HFFc6 (cell line): ENCODE measurements around the gene MVB12B. TPM values are rescaled to one million over a fixed set of nuclear protein-coding genes. Genes with fewer than 3 reads are reported as not detected.

Experiments
- DNase-seq: peaks from one replicate; pipeline ENCODE4 v3.0.0-alpha.2; 2018
- H3K27ac Mint-ChIP-seq: 2 replicates; pipeline ENCODE4 v1.8.0; 2020; ENCODE audit warnings: mild to moderate bottlenecking, mixed read lengths
- H3K27me3 Mint-ChIP-seq: 2 replicates; pipeline ENCODE4 v1.8.0; 2021; ENCODE audit warnings: mild to moderate bottlenecking, moderate library complexity, mixed read lengths; ENCODE audit not compliant: insufficient read depth
- H3K36me3 Mint-ChIP-seq: 2 replicates; pipeline ENCODE4 v1.8.0; 2021; ENCODE audit warnings: low read depth, mixed read lengths
- H3K4me1 Mint-ChIP-seq: 2 replicates; pipeline ENCODE4 v1.8.0; 2020; ENCODE audit warnings: low read depth, mixed read lengths
- H3K4me3 Mint-ChIP-seq: 2 replicates; pipeline ENCODE4 v1.8.0; 2020; ENCODE audit warnings: mild to moderate bottlenecking, moderate library complexity, mixed read lengths
- H3K9me3 Mint-ChIP-seq: 2 replicates; pipeline ENCODE4 v1.8.0; 2020; ENCODE audit warnings: mild to moderate bottlenecking, mixed read lengths
- CTCF ChIP-seq: fragments of 200-600 bp; sonication (generic); IDR thresholded peaks from 2 replicates; pipeline ENCODE4 v1.5.0; 2021; ENCODE audit warnings: antibody characterized with exemption, mild to moderate bottlenecking
- total RNA-seq, 6 experiments: library from RNA; stranded (reverse); fragmentation: NEBNext Ultra II Directional; extraction: Animal tissue kit (Norgen Biotek cat#: 25700); gene quantifications; 2 replicates in 1 of 6; 3 replicates in 5 of 6; pipeline ENCODE4 v1.2.3, GENCODE V29; 2021

Gene MVB12B
- total RNA-seq, 6 experiments from 2014 or later = 4.4 to 8.3 (median 6.7) TPM

DNA sequence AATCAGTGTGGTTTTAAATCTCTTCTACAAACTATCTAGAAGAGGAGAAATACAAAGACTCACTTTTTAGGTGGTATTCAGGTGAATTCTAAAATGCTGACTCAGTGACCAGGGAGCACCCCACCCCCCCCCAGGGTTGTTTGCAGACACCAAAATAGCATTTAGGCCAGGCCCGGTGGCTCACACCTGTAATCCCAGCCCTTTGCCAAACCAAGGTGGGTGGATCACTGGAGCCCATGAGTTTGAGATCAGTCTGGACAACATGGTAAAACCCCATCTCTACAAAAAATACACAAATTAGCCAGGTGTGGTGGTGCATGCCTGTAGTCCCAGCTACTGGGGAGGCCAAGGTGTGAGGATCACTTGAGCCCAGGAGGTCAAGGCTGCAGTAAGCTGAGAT, 168.1 kb downstream of the MVB12B start:
- H3K27ac Mint-ChIP-seq = no peak overlapping the region
- DNase-seq = no peak

GRCh38 chr9:126495411-126496180, 169.0 kb downstream of the MVB12B start:
- Mint-ChIP-seq H3K27me3 (peaks cover 5% of the 10 kb centered on the region), H3K9me3 (no peaks in the 10 kb centered on the region), H3K4me3 (no peak overlapping the region), H3K36me3 (no peaks in the 10 kb centered on the region), H3K27ac (no peak overlapping the region), H3K4me1 (no peaks in the 10 kb centered on the region)
- no peak for TF ChIP-seq CTCF
- DNase-seq = no peak

More for the DNA sequence above, 168.1 kb downstream of the MVB12B start:
- Mint-ChIP-seq H3K27me3 (peaks cover 2% of the 10 kb centered on the region), H3K9me3 (no peaks in the 10 kb centered on the region), H3K4me3 (no peak overlapping the region), H3K4me1 (no peaks in the 10 kb centered on the region), H3K36me3 (no peaks in the 10 kb centered on the region)
- TF ChIP-seq CTCF = no peak

- no peak for DNase-seq
- H3K27ac Mint-ChIP-seq = no peak overlapping the region
- TF ChIP-seq CTCF = no peak
Measured at GRCh38 chr9:126496181-126496576, 169.6 kb downstream of the MVB12B start.

DNA sequence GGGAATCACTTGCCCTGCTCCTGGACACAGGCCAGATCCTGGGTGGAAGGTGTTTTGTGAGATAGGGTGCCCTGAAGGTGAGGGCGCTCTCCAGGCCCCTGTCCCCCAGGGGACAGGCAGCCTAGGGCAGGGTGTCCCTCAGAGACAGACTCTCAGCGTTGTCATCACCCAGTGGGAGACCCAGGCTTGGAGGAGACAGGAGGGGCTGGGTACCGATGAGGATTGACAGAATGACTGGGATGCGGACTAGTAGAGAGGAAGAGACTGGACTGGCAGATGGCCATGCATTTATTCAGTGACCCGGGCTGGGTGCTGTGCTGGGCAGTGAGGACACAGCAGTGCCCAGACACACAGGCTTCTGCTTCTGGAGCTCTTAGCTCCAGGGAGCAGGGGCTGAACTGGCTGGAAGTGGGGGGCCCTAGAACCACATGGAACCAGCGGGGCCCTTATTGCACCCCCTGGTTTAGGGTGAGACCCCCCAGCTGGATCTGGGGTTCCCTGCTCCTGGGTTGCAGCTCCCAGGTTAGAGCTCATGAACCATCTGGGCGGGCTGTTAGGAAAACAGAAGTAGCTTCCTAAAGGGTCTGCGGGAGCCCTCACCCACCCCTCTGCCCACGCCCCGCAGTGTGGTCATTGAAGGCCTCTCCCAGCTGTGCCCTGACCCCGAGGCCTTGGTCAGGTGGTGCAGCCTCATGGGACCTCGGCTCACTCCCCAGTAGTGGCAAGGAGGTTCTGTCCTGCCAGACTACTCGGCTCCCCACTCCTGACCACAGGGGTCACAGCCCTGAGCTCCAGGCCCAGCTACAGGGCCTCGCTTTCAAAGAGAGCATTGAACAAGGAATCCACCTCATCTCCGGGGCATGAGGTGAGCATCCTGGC, 170.4 kb downstream of the MVB12B start:
- peaks cover 5% of the 10 kb centered on the region for H3K27me3 Mint-ChIP-seq
- DNase-seq = no peak
- no peak overlapping the region for H3K27ac Mint-ChIP-seq
- no peaks in the 10 kb centered on the region for H3K9me3 Mint-ChIP-seq
- H3K36me3 Mint-ChIP-seq = no peaks in the 10 kb centered on the region
- no peak for TF ChIP-seq CTCF
- H3K4me1 Mint-ChIP-seq = no peaks in the 10 kb centered on the region
- no peak overlapping the region for H3K4me3 Mint-ChIP-seq

More at GRCh38 chr9:126496181-126496576, 169.6 kb downstream of the MVB12B start:
- Mint-ChIP-seq H3K36me3 (no peaks in the 10 kb centered on the region), H3K4me3 (no peak overlapping the region), H3K4me1 (no peaks in the 10 kb centered on the region), H3K27me3 (peaks cover 5% of the 10 kb centered on the region), H3K9me3 (no peaks in the 10 kb centered on the region)

DNA sequence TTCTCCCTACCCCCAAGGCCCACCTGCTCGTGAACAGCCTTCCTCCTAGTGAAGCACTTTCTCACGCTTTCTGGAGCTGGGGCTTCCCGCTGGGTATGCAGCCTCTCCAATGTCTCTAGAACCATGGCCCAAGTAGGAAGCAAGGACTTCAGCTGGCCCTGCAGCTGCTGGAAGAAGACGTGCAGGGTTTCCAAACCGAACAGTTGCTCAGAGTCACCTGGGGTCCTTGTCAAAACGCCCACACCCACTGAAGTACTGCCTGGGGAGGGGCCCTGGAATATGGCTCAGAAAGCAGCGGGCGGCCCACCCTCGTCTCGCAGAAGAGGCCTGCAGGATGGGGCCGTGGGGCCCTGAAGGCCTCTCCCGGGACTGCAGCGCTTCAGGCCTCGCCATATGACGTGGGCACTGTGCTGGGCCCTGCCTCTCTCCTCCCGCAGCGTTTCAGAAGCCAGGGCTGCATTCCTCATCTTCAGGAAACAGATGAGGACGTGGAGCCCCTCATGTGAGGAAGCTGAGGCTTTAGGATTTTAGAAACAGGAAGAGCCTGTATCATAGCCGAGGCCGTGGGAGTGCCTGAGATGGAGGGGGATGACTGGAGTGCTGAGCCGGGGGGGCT, 171.1 kb downstream of the MVB12B start:
- Mint-ChIP-seq H3K4me1 (no peaks in the 10 kb centered on the region), H3K27me3 (peaks cover 5% of the 10 kb centered on the region), H3K4me3 (no peak overlapping the region), H3K36me3 (no peaks in the 10 kb centered on the region), H3K9me3 (no peaks in the 10 kb centered on the region), H3K27ac (no peak overlapping the region)
- no peak for DNase-seq
- TF ChIP-seq CTCF = no peak
